GM19455 (cell line): ENCODE data around the gene ZNF687.

Experiments
- ATAC-seq: cut with Tn5 transposase; IDR thresholded peaks from one replicate; pipeline ENCODE4 v1.9.1; 2021; ENCODE audit not compliant: unreplicated experiment

Gene ZNF687

DNA sequence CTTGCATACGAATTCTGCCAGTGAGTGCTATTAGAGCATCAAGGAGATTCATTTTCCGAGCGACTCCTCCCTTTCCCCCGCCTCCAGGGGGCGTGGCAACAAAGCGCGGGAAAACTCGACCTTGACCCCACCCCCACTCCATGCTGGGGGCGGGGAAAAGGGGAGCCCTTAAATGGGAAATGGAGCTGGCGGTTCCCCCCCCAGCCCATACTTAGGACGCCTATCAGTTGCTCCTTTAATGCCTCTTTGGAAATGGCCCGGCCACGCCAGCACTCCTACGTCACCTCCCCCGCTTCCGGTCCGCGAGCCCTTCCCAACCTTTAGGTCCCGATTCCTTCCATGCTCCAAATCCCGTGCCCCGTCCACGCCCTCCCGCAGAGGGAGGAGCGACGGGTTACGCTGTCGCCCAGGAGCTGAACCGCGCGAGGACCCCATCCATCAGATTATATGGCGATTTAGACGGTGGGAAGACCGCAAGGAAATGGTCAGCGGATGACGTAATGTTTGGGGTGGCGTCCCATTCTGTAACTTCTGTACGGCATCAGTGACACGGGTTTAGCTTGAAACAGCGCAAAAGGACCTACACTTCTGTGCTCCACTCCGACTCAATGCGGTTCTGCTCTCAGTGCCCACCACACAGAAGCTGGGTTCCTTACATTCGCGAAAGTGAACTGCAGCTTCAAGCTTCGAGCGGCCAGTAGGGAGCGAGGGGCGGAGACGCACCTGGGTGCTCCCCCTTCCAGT is 702 bp upstream of the ZNF687 start:
- peak; percentile 31 for ATAC-seq

DNA sequence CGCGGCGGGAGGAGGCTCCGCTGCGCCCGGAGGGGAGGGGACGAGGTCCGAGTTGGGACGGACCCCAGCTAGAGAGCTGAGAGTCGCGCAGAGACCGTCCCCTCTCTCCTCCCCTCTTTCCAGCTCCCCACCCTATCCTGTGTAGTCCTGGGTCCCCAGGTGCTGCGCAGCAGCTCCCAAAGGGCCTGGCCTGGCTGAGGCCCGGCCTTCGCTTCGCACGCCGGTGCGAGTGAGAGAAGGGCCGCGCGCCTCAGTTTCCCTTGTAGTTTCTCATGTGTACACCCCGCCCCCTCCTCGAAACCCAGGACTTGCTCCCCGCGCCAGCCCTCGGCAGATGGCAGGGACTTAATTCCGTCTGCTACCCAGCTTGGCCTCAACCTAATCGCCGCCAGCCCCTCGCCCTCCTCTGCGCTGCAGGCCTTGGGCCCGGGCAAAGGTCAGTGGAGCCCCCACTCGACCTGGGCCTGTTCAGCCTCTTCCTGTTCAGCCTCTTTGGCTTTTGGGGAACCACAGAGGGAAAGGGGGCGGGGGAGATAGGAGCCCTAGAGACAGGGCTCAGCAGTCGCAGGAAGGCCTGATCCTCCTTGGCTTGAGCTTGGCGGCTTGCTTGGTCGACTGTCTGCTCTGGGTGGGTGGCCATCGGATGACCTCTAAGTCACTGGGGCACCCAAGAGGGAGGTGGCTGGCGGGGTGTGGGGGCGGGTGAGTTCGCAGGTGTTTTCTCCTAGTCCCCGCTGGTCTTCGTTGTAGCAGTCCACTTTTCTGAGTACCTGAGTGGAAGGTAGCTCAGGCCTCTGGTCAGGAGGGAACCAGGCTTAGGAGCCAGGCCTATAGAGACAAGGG is 1.0 kb downstream of the ZNF687 start:
- ATAC-seq, result no peak

DNA sequence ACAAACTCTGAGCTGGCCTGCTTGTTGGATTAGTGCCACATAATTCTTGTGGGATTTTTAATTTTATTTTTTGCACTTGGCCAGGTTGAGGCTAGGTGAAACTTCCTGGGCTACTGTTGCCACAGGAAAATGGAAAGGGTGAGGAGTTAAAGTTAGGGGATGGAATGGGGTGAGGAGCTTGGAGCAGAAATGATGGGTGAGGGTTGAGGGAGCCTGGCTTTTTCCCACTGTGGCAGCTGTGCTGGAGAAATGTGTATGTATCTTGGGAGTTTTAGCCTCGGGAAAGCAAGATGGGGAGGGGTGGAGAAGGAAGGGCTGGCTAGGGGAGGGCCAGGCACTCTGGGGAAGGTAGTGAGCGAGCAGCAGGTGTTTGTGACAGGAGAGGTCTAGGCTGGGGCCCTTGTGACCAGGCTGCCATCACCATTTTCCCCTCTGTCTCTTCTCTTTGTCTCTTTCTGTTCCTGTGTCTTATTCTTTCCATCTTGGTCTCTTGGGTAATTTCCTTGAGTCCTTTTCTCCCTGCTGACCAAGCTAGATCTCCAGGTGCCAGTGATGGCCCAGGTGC is 2.0 kb downstream of the ZNF687 start:
- ATAC-seq, result no peak

DNA sequence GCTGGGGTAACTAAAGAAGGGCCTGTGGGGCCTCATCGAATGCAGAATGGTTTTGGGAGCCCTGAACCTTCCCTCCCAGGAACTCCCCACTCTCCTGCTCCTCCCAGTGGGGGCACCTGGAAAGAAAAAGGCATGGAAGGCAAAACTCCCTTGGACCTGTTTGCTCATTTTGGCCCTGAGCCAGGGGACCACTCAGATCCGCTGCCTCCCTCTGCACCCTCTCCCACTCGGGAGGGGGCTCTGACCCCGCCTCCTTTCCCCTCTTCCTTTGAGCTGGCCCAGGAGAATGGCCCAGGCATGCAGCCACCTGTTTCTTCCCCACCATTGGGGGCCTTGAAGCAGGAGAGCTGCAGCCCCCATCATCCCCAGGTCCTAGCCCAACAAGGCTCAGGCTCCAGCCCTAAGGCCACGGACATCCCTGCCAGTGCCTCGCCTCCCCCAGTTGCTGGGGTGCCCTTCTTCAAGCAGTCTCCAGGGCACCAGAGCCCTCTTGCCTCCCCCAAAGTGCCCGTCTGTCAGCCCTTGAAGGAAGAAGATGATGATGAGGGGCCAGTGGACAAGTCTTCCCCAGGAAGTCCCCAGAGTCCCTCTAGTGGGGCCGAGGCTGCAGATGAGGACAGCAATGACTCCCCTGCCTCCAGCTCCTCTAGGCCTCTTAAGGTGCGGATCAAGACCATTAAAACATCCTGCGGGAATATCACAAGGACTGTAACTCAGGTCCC is 4.7 kb downstream of the ZNF687 start:
- ATAC-seq, result no peak

DNA sequence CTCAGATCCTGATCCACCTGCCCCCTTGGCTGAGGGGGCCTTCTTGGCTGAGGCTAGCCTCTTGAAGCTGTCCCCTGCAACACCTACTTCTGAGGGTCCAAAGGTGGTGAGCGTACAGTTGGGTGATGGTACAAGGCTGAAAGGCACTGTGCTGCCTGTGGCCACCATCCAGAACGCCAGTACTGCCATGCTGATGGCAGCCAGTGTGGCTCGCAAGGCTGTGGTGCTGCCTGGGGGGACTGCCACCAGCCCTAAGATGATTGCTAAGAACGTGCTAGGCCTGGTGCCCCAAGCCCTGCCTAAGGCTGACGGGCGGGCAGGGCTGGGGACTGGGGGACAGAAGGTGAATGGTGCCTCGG is 5.2 kb downstream of the ZNF687 start:
- no peak for ATAC-seq

DNA sequence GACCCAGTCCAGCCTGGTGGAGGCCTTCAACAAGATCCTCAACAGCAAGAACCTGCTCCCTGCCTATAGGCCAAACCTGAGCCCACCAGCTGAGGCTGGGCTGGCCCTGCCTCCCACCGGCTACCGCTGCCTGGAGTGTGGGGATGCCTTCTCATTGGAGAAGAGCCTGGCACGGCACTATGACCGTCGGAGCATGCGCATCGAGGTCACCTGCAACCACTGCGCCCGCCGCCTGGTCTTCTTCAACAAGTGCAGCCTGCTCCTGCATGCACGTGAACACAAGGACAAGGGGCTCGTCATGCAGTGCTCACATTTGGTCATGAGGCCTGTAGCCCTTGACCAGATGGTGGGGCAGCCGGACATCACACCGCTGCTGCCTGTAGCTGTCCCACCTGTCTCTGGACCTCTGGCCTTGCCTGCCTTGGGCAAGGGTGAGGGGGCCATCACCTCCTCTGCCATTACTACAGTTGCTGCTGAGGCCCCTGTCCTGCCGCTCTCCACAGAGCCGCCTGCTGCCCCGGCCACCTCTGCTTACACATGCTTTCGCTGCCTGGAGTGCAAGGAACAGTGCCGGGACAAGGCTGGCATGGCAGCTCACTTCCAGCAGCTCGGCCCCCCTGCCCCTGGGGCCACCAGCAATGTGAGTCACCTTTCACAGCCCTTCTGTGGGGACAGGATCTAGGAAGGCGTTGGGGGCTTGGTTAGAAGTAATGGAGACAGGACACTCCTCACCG is 5.8 kb downstream of the ZNF687 start:
- ATAC-seq, result no peak

DNA sequence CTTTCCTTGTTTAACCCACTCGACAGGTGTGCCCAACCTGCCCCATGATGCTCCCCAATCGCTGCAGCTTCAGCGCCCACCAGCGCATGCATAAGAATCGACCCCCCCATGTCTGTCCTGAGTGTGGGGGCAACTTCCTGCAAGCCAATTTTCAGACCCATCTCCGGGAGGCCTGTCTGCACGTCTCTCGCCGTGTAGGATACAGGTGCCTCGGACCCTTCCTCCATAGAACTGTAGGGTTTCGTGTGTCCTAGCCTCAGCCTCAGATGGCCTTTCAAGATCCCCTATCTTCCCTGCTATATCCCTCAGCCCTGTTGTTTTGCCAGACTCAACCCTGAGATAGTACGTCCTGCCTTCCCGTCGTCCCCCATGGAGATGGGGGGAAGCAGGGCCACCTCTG is 6.4 kb downstream of the ZNF687 start:
- ATAC-seq, result no peak

DNA sequence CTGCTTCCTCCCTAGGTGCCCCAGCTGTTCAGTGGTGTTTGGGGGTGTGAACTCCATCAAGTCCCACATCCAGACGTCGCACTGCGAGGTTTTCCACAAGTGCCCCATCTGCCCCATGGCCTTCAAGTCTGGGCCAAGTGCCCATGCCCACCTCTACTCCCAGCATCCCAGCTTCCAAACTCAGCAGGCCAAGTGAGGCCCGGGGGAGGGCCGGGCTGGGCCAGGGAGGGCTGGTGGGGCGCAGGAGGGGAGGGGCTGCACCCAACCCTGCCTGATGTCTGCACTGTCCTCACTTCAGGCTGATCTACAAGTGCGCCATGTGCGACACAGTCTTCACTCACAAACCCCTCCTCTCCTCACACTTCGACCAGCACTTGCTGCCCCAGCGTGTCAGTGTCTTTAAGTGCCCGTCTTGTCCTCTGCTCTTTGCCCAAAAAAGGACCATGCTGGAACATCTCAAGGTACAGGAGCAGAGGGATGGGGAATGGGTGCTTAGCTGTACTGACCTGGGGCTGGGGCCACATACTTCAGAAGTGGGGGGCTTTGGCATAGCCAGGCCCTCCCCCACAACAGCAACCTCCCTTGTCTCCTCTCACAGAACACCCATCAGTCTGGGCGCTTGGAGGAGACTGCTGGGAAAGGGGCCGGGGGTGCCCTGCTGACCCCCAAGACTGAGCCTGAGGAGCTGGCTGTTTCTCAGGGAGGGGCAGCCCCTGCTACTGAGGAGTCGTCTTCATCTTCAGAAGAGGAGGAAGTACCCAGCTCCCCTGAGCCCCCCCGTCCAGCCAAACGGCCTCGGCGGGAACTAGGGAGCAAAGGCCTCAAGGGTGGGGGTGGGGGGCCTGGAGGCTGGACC is 7.2 kb downstream of the ZNF687 start:
- ATAC-seq, result no peak

DNA sequence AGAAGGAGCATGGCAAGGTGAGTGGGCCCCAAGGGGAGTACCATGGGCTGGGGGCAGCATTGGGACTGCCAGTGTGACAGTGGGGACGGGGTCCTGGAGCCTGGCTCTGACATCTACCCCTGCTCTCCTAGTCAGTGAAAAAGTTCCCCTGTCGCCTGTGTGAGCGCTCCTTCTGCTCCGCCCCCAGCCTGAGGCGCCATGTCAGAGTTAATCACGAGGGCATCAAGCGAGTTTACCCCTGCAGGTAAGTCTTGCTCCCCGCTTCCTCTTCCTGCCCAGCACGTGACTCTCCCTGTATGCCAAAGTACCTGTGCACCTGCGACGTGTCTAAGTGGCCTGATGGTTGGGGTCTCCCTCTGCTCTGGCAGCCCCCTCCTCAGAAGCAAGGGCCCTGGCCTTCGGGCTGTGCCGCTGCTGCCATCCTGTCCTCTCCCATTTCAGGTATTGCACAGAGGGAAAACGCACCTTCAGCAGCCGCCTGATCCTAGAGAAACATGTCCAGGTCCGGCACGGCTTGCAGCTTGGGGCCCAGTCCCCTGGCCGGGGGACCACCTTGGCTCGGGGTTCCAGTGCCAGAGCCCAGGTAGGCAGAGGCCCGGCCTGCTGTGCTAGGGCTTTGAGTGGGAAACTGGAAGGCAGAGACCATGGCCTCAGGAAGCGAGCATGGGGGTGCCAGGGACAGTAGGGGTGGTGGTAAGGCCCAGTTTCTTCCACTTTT is 8.1 kb downstream of the ZNF687 start:
- no peak for ATAC-seq

DNA sequence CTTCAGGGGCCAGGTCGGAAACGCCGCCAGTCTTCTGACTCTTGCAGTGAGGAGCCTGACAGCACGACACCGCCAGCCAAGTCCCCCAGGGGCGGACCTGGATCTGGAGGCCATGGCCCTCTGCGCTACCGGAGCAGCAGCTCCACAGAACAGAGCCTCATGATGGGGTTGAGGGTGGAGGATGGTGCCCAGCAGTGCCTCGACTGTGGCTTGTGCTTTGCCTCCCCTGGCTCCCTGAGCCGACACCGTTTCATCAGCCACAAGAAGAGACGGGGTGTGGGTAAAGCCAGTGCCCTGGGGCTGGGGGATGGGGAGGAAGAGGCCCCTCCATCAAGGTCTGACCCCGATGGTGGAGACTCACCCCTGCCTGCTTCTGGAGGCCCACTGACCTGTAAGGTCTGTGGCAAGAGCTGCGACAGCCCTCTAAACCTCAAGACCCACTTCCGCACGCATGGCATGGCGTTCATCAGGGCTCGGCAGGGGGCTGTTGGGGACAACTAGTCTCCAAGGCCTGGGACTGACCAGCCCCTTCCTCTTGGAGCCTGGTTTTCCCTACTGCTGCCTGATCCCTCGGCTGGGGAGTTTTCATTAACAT is 8.7 kb downstream of the ZNF687 start:
- no peak for ATAC-seq

DNA sequence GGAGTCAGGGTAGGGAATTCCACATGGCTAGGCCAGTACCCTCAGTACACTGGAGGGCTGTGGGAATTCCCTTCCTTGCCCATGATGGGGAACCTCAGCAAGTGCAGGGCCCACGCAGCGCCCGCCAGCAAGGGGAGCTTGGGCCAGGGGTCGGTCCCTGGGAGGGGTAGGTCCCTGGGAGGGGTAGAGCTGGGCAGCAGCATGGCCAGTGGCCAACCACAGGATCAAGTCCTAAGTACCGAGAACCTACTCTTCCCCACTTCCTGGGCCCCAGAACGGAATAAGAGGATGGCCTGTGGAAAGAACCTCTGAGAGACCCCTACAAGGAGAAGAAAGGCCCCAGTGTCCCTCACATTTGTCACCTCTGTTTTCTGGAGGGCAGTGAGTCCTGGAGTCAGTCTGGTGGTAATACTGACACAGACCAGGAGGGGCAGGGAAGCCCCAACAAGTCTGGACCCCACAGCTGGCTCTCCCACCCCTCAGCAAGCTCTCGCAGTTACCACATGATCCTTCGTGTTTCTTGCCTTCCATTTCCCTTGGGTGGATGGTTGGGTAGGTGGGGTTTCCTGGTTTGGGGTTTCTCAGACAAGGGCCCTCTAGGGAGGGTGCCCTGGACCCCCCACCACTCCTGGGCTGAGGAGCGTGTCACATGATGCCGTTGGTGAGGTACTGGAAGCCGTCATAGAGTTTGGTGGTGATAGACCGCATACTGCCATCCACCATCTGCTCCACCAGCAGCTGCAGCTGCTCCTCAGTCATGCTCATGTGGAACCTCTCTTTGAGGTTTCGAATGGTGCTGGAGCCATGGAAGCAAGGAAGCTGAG is 10.3 kb downstream of the ZNF687 start:
- no peak for ATAC-seq

DNA sequence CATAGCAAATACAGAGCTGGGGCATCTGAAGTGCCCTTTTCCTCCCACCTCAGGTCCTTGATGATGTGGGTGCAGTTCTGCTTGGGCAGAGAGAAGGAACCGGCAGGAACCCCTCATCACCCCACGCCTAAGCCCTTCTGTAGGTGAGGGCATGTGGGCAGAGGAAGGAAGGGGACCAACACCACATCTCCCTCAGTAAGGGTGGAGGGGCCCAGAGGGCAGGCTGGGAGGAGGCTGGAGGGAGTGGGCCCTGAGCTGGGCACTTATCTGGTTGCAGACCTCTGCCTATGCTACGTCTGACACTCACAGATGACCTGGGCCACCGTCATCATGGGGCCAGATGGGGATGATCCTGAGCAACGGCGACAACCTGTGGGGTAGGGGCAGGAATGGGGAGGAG is 11.0 kb downstream of the ZNF687 start:
- no peak for ATAC-seq

DNA sequence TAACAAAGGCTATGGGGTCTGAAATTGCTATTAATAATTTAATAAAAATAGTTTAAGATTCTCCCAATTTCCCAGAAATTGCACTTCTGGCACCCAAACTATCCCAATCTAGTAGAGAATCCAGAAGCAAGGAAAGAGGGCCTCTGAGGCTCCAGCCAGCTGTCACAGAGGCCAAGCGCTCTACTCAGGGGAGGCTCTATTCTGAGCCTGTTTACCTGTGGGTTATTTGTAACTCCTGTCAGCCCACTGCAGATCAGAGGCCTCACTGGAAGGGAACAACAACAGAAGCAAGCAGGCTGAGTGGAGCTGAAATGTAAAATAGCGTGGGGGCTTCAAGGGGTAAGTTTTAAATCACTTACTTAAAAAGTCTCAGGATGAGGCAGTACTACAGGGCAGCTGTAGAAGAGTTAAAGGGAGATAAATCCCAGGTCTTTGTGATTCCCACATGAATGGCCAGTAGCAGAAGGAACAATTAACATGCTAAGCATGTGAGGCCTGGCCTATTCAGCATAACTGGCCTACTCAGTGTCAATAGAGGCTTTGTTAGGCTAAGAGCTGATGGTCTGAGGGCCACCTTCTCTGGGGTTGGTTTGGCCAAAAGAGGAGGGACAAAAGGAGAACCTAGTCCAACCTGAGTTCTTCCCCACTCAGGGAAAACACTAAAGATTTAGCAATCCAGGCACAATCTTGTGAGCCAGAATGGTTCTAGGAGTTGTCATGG is 12.8 kb downstream of the ZNF687 start:
- no peak for ATAC-seq

DNA sequence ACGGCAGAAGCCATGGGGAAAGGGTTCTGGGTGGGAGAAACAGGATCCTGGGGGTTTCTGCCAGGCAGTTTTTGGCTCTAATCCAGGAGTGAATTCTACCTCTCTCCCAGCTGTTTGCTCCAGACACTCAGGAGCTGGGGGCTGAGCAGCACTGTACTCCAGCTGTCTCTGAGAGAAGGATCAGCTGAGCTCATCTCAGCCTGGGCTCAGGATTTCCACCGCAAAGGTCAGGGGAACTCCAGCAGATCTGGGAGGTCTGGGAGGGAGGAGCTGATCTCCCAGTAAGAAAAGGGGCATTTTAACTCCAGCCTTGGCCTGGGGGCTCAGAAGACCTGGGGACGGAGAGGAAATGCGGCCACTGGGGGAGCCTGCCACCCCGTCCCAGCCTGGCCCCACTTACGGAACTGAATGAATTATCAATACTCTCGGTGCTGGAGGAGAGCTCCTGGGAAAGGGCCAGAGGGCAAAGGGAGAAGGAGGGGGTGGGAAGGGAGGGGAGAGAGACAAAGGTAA is 27.8 kb downstream of the ZNF687 start:
- ATAC-seq, result no peak

DNA sequence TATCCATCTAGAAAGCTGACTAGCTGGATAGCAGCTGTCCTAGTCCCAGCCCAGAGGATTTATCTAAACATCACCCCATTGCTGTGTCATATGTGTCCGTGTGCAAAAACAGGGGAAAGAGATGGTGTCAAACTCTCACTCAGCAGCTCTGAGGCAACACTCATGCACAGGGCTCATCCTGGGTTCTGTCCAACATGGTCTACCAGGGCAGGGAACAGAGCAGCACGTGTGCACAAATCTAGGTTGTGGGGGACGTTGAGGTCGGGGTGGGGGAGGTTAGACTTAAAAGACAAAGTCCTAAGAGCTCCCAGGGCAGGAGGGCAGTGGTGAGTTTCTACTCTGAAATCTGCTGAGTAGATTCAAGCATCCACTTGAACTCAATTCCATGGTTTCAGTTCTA is 28.9 kb downstream of the ZNF687 start:
- ATAC-seq, result no peak

DNA sequence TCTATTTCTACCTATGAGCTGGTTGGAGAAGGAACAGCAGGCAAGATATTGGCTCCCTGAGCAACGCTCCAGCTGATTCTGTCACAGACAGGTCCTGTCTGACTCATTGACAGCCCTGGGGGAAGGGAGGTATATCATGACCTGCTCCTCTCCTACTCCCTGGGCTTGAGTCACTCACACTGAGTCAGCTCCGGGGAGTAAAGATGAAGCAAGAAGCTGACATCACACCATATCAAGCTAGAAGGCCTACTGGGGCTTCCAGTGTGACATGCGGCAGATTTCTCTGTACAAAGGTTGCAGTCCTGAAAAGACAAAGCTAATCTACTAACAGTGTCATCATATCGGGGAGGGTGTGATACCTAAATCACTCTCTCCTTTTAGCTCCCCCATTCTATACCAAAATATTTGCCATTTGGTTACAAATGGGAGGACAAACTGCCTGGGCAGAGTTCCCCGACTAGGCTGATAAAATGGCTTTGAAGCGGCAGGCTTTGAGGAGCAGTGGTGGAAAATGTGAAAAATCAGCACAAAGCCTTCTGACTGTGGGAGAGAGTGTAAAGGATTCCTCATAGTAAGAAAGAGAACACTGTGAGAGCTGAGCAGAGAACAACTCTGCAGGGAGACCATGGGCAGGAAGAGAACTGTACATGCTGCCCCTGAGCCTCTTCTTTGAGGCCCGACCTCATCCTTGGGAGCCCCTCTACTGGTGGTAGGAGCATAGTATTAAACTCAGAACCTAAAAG is 29.7 kb downstream of the ZNF687 start:
- ATAC-seq, result no peak

DNA sequence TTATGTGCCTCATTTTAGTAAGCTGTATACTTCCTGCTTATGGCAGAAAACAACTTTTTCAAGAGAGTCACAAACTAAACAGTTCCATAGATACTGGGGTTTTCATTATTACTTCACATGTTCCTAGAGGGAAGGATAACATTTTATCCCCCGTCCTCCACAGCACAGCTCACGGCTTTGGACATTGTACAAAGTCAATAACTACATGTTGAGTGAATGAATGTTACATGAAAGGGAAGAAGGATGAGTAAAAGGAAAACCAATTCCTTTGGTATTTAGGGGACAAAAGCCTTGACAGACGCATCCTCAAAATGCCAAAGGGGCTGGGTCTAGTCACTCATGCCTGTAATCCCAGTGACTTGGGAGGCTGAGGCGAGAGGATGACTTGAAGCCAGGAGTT is 30.3 kb downstream of the ZNF687 start:
- no peak for ATAC-seq
